HL-60 (cell line): ENCODE data around the gene SERPINA1.
A peak's percentile ranks its signal among the peaks of the same experiment; 100 is the strongest.

Experiments
- DNase-seq, 2 experiments: peaks; one replicate each; pipeline ENCODE4 v3.0.0-alpha.2; 2010 to 2020; ENCODE audit warnings: low read depth in 1 of 2, low spot score in 1 of 2
- H3K27ac ChIP-seq: fragments of 250-450 bp; sonication (Bioruptor Pico); replicated peaks from 2 replicates; pipeline ENCODE4 v1.5.1; 2020; ENCODE audit warnings: mild to moderate bottlenecking, moderate library complexity
- H3K27me3 ChIP-seq: fragments of 250-450 bp; sonication (Bioruptor Pico); 2 replicates; pipeline ENCODE4 v1.5.1; 2021; ENCODE audit warnings: mild to moderate bottlenecking, moderate library complexity; ENCODE audit not compliant: insufficient read depth, poor library complexity, severe bottlenecking
- H3K4me3 ChIP-seq: replicated peaks from 2 replicates; pipeline ENCODE4 v1.5.1; 2011; ENCODE audit warnings: mild to moderate bottlenecking, control low read depth, low read length; ENCODE audit not compliant: insufficient read depth
- GABPA ChIP-seq: IDR thresholded peaks from 2 replicates; pipeline ENCODE4 v1.6.1; 2012; ENCODE audit warnings: low read depth
- POLR2AphosphoS5 ChIP-seq: IDR thresholded peaks from 2 replicates; pipeline ENCODE4 v1.6.1; 2012; ENCODE audit warnings: low read depth
- SPI1 ChIP-seq: IDR thresholded peaks from 2 replicates; pipeline ENCODE4 v1.6.1; 2012; ENCODE audit warnings: low read depth, mild to moderate bottlenecking, borderline replicate concordance
- TF ChIP-seq, protein P1 (sequence below): IDR thresholded peaks from 2 replicates; pipeline ENCODE4 v1.6.1; 2012; ENCODE audit warnings: low read depth; ENCODE audit not compliant: insufficient replicate concordance
- TF ChIP-seq, protein P2 (sequence below): IDR thresholded peaks from one replicate; pipeline ENCODE4 v1.5.1; 2011; ENCODE audit warnings: low read length, control low read depth, inconsistent platforms; ENCODE audit not compliant: insufficient read depth

SERPINA1 gene

GRCh38 chr14:94391281-94391975 lies 3.0 kb upstream of the SERPINA1 start:
- Histone ChIP-seq H3K27me3 (no peaks in the 10 kb centered on the region), H3K4me3 (peak overlapping the region; percentile 39; the same call in 1 of the 2 replicates), H3K27ac (peak overlapping the region; percentile 68)
- no peak for DNase-seq
- TF ChIP-seq, protein P1, sequence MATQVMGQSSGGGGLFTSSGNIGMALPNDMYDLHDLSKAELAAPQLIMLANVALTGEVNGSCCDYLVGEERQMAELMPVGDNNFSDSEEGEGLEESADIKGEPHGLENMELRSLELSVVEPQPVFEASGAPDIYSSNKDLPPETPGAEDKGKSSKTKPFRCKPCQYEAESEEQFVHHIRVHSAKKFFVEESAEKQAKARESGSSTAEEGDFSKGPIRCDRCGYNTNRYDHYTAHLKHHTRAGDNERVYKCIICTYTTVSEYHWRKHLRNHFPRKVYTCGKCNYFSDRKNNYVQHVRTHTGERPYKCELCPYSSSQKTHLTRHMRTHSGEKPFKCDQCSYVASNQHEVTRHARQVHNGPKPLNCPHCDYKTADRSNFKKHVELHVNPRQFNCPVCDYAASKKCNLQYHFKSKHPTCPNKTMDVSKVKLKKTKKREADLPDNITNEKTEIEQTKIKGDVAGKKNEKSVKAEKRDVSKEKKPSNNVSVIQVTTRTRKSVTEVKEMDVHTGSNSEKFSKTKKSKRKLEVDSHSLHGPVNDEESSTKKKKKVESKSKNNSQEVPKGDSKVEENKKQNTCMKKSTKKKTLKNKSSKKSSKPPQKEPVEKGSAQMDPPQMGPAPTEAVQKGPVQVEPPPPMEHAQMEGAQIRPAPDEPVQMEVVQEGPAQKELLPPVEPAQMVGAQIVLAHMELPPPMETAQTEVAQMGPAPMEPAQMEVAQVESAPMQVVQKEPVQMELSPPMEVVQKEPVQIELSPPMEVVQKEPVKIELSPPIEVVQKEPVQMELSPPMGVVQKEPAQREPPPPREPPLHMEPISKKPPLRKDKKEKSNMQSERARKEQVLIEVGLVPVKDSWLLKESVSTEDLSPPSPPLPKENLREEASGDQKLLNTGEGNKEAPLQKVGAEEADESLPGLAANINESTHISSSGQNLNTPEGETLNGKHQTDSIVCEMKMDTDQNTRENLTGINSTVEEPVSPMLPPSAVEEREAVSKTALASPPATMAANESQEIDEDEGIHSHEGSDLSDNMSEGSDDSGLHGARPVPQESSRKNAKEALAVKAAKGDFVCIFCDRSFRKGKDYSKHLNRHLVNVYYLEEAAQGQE, result no peak
- TF ChIP-seq GABPA, result no peak
- TF ChIP-seq, protein P2, sequence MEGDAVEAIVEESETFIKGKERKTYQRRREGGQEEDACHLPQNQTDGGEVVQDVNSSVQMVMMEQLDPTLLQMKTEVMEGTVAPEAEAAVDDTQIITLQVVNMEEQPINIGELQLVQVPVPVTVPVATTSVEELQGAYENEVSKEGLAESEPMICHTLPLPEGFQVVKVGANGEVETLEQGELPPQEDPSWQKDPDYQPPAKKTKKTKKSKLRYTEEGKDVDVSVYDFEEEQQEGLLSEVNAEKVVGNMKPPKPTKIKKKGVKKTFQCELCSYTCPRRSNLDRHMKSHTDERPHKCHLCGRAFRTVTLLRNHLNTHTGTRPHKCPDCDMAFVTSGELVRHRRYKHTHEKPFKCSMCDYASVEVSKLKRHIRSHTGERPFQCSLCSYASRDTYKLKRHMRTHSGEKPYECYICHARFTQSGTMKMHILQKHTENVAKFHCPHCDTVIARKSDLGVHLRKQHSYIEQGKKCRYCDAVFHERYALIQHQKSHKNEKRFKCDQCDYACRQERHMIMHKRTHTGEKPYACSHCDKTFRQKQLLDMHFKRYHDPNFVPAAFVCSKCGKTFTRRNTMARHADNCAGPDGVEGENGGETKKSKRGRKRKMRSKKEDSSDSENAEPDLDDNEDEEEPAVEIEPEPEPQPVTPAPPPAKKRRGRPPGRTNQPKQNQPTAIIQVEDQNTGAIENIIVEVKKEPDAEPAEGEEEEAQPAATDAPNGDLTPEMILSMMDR, result no peak
- TF ChIP-seq POLR2AphosphoS5, result no peak

DNA sequence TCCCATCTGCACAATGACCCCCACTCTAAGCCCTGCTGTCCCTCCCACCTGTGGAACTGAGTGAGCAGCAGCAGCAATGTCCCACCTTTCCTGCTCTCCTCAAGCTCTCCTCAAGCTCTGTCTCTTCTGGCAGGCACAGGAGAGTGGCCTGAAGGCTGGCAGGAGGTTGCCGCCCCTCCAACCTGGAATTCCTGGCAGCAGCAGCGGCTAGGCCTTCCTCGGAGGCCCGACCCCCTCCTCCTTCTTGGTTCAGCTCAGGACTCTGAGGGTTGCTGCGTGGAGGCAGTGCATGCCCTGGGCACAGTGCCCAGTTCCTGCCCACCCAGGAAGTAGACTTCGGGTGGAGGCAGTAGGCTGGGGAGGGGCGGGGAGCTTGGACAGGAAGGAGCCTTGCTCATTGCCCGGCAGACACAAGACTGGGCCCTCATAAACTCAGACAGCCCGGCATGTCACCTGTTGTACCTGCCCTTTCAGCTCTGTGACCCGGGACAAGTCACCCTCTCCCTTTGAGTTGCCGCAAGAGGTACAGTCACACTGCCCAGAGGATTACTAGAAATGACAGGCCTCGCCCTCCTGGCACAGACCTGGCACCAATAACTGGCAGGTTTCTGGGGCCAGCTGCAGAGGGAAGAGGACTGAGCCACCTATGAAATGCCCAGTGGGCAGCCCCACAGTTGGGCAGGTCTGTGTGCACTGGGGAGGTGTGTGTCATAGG lies 2.1 kb upstream of the SERPINA1 start:
- DNase-seq, result peak; percentile 71 to 77
- Histone ChIP-seq H3K27me3 (no peaks in the 10 kb centered on the region), H3K4me3 (peak overlapping the region; percentile 39), H3K27ac (peak overlapping the region; percentile 68)
- TF ChIP-seq, protein P1, result no peak
- peak; percentile 26; the same call in 1 of the 2 replicates for TF ChIP-seq POLR2AphosphoS5

- no peak for DNase-seq
- Histone ChIP-seq H3K27ac (peak overlapping the region; percentile 68), H3K27me3 (no peaks in the 10 kb centered on the region), H3K4me3 (peak overlapping the region; percentile 39)
- TF ChIP-seq, protein P1, result no peak
- TF ChIP-seq POLR2AphosphoS5 (no peak), SPI1 (no peak), GABPA (no peak)
- TF ChIP-seq, protein P2, result no peak
Measured at GRCh38 chr14:94389731-94390371, 1.4 kb upstream of the SERPINA1 start.
